NOMO-1 treated with dmso at 0.1 percent for 144 hours (cell line): ENCODE data around the gene GPRC5D.

Experiments
- DNase-seq: peaks from one replicate; lab custom pipeline; 2025; ENCODE audit not compliant: unreplicated experiment; lab: John Stamatoyannopoulos, UW

GPRC5D gene

GRCh38 chr12:12979731-12980259 lies 27.8 kb upstream of the GPRC5D start:
- DNase-seq: no peak

- DNase-seq: no peak
These were observed 27.2 kb upstream of the GPRC5D start for GRCh38 chr12:12979126-12979525.

- DNase-seq: no peak
These were observed 25.3 kb upstream of the GPRC5D start for GRCh38 chr12:12977231-12977630.

DNA sequence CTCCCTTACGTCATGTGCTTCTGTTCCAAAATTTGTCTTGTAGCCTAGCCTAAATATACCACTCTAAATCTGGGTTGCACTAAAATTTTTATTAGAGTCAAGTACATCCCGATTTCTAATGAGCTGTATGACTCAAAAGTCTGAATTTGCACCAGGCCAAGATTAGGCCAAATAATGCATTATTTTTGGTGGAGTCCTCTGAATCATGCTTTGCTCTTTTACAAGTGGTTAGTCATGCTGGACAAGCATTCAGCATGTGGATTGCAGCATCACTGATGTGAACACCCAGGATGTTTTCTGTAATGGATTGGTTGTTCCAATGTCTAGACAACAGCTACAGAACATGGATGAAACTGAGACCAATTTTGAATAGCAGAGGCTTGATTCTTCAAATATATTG lies 24.4 kb upstream of the GPRC5D start:
- no peak for DNase-seq

DNA sequence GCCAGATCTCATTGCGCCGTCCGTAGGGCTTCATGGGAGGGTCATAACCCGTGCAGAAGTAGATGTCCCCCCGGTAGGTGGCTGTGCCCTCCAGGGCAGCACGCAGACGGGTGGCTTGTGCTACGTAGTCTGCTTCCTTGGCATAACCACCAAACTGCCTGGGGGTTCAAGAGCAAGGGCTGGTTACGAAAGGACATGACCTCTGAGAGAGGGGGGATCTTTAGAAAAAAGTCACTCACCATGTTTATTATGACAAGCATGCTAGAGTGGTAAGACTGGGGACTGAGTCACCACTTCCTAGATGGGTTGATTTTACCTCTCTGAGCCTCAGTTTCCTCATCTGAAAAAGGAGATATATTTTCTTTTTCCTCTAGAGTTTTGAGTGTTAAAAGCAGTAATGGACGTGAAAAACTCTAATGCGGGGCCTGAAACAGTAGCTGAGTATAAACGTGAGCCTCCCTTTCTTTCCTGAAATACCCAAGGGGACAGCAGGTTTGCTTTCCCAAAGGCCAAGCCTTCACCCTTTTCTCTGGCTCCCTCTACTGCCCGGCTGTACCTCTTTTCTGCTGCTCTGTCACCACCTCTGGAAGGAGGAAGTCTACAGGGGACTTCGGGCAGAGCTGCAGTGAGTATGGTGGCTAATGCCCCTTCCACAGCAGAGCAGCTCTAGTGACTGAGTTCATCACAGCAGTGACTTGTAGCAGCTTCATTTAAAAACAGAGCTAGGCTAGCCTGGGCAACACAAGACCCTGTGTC lies 23.5 kb upstream of the GPRC5D start:
- peak; percentile 22 for DNase-seq

- no peak for DNase-seq
These were observed 22.2 kb upstream of the GPRC5D start for GRCh38 chr12:12974211-12974610.

DNA sequence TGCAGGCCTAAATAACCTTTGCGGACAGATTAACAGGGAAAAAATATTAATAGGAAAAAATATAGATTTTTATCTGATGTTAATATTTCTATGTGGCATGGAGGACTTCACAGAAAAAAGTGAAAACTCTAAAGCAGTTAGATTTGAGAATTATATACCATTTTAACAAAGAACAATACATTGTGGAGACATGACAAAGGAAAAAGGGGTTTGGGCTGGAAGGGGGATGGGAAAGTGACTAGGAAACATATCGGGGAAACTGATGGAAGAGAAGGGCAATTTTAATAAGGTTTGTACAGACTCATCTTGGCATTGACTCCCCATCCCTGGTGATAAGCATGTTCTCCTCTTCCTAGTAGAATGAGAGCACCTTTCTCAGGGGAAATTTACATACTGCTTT lies 21.0 kb upstream of the GPRC5D start:
- DNase-seq: no peak

DNA sequence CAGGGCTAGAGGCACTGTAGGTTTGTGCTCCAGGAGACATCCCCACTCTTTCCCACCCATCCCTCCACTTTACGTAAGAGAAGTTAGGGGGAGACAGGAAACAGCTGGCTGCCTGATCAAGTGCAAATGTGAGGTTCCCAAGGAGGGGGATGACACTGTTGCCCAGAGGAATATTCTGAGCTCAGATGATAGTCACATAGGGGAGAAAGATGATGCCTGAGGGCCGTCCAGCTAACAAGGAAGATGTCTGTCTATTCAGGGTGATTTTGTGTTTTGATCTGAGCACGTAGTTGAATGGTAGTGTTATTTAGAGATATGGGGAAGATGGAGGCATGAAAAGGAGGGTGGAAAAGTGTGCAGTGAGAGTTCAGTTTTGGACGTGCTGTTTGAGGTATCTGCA lies 13.9 kb upstream of the GPRC5D start:
- DNase-seq: no peak

- DNase-seq: peak; percentile 21
These were observed 12.3 kb upstream of the GPRC5D start for GRCh38 chr12:12964255-12964654.

- DNase-seq: no peak
These were observed 8.8 kb upstream of the GPRC5D start for GRCh38 chr12:12960639-12961209.

- DNase-seq: no peak
These were observed 6.9 kb upstream of the GPRC5D start for GRCh38 chr12:12958886-12959285.

- no peak for DNase-seq
These were observed 3.1 kb upstream of the GPRC5D start for GRCh38 chr12:12954878-12955625.

DNA sequence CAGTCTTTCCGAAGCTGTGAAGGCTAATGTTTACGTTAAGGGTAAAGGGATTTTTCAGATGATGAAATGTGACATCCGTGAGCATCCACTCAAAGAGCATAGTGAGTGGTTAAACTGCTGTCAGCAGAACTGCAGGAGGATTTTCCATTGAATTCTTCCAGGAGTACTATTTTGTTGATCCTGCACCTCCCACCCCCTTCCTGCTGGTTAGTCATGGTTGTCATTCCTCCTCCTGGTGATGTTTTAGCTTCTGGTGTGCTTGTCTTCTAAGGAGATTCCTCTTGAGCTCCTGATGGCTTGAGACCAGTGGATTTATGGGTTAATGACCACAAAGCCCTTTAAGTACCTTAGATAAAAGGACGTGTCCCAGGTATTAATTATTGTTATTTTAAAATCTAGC lies 2.4 kb upstream of the GPRC5D start:
- no peak for DNase-seq

DNA sequence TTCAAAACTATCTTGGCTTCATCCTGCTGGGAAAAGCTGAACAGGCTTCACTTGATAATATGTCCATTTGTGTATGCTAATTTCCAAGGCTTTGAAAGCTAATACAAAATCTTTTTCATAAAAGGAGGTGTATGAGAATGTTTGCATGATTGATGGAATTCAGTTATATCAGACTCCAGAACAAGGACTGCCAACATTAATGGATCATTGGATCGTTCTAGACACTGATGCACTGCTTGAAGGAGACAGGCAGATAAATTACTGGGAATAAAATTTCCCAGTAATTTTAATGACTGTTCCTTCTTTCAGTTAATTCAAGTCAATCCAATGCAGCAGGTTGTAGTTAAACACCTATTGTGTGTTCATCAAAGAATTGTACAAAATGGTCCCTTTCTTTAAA lies 466 bp downstream of the GPRC5D start:
- no peak for DNase-seq

- DNase-seq: no peak
These were observed 4.1 kb downstream of the GPRC5D start for GRCh38 chr12:12947902-12948301.

GRCh38 chr12:12946686-12947355 lies 5.1 kb downstream of the GPRC5D start:
- no peak for DNase-seq

DNA sequence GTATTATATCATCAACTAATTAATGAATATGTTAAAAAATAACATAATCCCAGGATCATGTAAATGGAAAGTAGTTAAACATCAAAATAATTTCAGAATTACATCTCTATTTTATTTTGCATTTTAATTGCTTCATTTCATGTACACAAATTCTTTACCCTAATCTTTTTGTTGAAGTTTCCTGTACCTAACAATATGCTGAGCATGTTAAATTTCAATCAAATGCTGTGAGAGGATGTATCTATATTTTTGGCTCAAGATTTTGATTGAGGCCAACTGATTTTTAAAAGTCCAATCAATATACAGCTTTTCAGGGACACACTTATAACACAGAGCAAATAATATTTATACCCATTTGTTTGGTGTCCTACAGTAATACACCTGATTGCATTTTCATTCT lies 6.4 kb downstream of the GPRC5D start:
- no peak for DNase-seq

- no peak for DNase-seq
These were observed 8.2 kb downstream of the GPRC5D start for GRCh38 chr12:12943586-12944260.

GRCh38 chr12:12941450-12942350 lies 10.3 kb downstream of the GPRC5D start:
- DNase-seq: no peak

DNA sequence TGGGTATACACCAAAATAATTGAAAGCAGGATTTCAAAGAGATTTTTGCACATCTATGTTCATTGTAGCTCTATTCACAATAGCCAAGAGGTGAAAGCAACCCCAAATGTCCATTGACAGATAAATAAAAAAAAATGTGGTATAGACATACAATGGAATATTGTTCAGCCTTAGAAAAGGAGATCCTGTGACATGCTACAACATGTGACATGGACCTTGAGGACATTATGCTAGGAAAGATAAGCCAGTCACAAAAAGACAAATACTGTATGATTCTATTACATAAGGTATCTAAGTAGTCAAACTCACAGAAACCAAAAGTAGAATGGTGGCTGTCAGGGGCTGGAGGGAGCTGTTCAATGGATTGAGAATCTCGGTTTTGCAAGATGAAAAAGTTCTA lies 12.1 kb downstream of the GPRC5D start:
- no peak for DNase-seq
